GM18499 (cell line): ENCODE data around the gene RAB21.
"Not testable (repeated sequence)": the region's sequence is repeated elsewhere in the genome, so short reads cannot be mapped to it uniquely, and the experiment has no call there.

Experiments used
- ATAC-seq: cut with Tn5 transposase; IDR thresholded peaks from one replicate; pipeline ENCODE4 v1.9.1; 2021; ENCODE audit warnings: moderate number of reproducible peaks; ENCODE audit not compliant: insufficient read depth, unreplicated experiment

The RAB21 gene

DNA sequence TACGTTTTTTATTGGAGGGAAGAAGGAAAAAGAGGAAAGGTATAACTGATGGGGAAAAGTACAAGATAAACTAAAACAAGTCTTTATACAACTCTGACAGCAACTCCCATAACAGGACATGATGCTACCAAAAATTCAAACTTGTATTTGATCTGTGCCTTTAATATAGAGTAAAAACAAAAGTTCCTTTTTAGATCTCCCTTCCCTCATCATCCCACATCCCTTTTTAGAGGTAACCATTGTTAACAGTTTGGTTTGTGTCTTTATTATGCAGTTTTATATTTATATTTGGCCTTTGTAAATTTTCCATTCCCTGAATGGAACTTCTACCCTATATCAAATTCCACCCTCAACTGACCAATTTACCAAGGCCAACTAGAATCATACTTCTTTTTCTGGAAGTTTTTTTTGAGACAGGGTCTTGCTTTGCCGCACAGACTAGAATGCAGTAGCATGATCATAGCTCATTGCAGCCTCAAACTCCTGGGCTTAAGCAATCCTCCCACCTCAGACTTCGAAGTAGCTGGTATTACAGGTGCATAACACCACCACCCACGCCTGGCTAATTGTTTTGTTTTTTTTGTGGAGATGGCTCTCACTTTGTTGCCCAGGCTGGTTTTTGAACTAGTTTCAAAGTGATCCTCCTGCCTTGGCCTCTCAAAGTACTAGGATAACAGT lies 36.9 kb downstream of the RAB21 start:
- ATAC-seq, result no peak

DNA sequence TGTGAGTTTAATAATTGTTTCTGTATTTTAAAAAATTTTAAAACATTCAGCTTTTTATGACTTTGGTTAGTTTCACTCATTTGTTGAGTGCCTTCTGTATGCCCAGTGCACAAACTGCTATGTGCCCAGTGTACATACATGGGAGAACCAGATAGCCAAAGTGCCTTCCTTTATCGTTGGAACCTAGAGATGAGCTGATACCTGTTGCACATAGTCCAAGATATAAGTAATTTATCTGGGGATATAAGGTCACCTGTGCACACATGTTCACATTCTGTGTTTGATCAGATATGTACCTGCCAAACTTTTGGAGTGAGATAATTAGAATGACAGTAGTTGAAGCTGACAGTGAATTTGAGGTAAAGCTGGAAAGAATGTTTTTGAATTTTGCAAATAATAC lies 37.9 kb downstream of the RAB21 start:
- no peak for ATAC-seq

DNA sequence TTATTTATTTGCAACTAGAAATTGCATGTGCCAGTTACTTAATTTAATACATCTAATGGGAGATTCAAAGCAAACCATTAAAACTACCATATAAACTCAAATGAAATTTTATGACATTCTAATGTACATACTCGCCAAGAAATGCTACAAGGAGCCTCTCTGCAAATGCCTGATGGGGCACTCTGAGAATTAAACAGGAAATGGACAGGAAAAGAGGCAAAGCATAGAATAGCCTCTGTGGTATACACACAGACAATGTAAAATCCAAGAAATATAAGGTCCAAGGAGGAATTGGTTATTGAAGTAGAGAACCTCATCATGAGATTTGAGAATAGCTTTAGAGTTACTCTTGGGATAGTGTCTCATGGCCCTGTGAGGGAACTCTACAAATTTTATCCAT lies 41.2 kb downstream of the RAB21 start:
- ATAC-seq, result no peak

DNA sequence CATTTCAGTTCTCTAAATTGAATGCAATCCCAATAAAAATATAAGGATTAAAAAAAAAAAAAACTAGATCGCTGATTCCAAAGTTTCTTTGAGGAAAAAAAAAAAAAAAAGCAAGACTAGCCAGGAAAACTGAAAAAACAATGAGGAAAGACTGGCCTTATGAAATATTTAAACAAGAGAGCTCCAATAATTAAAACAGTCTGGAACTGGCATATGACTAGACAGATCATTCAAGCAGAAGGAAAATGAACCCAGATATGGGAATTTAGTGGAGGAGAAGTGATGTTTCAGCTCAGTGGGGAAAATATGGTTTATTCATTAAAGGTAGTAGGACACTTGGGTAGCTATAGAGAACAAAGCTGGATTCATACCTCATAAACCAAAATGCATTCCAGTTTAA lies 42.9 kb downstream of the RAB21 start:
- ATAC-seq, result no peak

DNA sequence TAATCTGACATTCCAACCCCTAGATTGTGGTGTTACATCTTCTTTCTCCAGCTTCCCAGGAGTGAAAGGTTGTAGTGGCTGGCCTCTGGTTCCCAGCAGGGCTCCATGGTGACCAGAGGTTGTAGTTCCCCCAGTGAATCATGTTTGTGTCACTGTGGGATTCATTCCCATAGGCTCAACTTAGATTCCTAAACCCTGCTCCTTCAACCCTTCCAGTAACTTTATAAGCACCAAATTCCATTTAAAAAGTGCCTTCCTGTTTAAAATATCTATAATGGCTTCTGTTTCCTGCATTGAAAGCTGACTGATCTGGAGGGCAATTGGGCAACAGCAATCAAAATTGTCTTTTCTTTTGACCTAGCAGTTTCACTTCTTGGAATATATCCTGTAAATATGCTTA lies 44.4 kb downstream of the RAB21 start:
- no peak for ATAC-seq

DNA sequence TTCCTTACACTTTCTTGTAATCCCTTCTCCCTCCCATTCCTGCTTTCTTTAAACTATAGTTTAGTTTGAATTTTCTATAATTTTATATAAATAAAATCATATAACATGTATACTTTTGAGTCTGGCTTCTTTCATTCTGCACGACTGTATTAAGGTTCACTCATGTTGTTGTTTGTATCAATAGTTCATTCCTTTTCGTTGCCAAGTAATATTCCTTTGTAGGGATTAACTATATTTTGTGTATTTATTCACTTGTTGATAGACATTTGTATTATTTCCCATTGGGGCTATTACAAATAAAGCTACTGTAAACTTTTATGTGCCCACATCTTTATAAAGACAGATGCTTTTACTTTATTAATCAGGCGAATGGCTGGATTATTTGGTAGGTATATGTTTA lies 45.5 kb downstream of the RAB21 start:
- no peak for ATAC-seq

DNA sequence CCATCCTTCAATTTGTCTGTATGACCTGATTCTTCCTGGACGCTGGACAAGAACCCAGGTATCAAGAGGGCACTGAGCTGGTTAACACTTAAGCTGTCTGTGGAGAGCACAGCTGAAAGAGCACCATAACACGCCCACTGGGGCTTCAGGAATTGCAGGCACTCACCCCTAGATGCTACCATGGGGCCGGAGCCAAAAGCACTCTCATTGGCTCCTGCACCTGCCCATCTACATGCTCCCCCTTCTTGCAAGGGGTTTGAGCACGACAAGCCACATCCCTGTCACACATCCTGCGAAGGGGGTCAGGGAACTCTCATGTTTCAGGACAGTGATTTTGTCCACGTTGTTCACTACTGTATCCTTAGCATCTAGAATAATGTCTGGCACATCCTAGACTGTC lies 49.8 kb downstream of the RAB21 start:
- ATAC-seq, result no peak

DNA sequence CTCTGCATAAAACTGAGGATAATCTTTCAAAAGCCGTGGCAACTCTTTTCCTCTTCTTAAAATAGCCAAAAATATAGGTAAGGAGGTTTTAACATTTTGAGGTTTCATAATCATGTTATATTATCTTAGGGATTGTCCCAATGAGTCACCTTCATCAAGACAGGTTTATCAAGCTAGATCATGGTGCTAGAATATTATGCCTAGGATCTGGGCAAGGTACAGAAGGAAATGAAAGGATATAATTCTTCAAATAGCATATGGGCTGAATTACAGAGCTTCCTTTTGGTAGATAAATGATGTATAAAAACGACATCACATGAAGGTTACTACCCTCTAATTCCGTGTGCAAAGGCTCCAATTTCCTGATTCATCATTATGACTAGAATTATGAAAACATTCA lies 56.3 kb downstream of the RAB21 start:
- ATAC-seq, result no peak

DNA sequence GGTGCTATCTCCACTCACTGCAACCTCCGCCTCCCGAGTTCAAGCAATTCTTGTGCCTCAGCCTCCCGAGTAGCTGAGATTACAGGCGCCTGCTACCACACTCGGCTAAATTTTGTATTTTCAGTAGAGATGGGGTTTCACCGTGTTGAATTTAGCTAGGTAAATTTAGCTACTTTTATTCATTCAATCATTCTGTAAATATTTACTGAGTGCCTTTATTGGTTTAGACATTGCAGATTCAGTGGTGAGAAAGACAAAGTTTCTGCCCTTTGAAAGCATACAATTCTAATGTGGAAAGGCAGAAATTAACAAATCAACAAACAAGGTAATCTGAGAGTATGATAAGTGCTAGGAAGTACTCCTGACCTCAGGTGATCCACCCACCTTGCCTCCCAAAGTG lies 60.6 kb downstream of the RAB21 start:
- not testable (repeated sequence) for ATAC-seq

DNA sequence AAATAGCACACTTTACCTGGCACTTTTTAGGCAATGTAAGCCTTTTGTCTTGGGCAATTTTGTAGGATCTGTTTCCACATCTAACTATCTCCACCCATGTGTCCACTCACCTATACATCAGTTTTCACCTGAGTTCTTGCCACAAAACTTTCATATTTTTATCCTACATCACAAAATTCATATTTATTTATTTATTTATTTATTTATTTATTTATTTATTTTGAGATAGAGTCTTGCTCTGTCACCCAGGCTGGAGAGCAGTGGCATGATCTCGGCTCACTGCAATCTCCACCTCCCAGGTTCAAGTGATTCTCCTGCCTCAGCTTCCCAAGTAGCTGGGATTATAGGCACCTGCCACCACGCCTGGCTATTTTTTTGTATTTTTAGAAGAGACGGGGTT lies 67.4 kb downstream of the RAB21 start:
- ATAC-seq, result not testable (repeated sequence)

DNA sequence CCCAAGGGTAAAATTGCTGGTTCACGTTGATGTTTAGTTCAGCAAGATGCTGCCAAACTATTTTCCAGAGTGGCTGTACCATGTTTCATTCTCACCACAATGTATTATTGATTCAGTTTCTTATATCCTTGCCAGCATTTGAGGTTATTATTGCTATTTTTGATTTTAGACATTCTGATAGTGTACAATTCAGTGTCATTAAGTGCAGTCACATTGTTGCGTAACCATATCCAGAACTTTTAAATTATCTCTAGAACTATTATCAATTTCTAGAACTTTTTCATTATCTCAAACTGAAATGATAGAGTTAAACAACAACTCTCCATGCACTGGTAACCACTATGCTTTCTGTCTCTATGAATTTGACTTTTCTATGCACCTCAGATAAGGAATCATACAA lies 74.2 kb downstream of the RAB21 start:
- no peak for ATAC-seq

DNA sequence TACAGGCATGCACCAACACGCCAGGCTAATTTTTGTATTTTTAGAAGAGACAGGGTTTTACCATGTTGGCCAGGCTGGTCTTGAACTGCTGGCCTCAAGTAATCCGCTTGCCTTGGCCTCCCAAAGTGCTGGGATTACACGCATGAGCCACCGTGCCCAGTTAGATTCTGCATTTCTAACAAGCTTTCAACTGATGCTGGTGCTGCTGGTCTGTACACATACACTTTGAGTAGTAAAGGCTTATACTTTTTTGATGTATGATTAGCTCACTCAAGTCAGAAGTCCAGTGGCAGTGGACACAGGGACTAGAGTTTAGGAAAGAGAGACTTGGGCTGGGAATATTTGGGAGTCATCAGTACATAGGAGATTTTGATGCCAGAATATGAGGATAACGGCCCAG lies 82.7 kb downstream of the RAB21 start:
- ATAC-seq, result no peak

DNA sequence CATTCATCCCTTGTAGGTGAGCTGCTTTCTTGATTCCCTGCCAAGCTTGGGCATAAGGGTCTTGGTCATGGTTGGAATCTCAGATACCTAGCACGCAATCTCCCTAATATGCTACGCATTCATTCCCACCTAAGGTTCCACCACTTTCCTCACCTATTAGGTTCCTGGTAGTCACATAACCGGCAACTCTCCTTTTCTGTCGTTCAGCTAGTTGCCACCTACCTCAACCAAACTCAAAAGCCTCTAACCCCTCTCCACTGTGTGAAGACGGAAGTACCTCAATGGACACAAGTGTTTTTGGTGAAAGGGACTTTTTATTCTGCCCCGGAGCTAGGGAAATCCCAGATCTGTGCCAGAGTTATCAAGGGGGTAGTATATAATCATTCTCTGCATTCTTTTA lies 83.6 kb downstream of the RAB21 start:
- ATAC-seq, result no peak

DNA sequence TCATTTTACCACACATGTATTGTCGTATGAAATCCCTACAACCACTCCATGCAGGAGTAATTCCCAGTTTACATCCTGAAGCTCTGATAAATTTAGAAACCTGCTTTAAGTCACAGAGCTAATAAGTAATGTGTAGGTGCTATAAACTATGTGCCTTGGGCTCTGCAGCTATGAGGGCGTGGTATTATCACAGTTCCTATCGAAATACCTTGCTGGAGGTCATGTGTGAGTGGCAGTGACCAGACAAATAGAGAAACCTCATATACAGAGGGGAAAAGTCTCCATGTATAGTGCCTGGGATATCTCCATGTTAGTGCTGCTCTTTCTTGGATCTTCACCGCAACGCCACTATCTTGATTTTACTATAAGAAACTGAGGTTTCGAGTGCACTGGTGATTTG lies 84.0 kb downstream of the RAB21 start:
- ATAC-seq, result no peak

DNA sequence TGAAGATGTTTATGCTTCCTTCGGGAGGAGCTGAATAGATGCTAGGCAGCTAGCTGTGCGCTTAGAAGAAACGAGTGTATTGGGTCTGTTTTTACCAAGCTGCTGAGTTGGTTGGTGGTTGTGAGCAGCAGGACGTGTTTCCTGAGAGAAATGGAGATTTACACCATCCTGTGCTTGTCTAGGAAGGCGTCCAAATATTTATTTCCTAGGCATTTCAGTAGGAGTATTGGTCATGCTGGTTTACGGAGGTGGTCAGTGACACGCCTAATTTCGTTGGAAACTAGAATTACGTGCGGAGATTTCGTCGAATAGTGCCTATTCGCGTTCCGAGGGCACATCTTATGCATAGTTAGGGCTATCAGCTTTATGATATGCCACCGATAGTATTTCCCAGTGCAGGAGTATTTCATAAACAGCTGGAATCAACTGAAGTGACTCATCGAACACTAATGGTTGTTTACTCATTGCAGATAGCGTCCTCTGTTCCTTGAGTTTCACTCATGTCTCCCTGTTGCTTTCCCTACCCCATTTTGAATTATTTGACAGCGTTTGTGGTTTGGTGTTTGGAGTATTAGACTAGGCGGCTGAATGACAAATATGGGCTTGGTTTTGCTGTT lies 85.7 kb downstream of the RAB21 start:
- ATAC-seq, result peak; percentile 13

DNA sequence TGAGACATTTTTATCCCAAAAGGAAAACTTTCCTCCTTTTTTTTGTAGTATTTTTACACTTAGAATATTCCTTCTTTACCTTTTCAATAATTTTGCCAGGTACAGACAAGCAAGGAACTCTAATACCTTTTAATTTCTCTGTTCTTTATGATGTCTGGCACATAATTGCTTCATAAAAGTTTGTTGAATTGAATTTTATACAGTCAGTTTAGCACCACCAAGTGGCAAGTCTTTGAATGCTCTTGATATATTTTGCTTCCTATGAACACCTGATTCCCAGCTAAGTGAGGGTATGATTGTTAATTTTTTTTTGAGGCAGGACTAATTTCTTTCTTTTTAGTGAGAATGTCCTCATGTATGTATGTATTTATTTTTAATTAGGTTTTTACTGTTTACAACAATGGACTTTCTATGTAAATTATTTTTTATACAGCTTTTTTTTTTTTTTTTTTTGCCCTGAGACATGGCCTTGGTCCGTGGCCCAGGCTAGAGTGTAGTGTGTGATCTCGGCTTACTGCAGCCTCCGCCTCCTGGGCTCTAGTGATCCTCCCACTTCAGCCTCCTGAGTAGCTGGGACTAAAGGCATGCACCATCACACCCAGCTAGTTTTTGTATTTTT lies 91.8 kb downstream of the RAB21 start:
- ATAC-seq, result no peak

DNA sequence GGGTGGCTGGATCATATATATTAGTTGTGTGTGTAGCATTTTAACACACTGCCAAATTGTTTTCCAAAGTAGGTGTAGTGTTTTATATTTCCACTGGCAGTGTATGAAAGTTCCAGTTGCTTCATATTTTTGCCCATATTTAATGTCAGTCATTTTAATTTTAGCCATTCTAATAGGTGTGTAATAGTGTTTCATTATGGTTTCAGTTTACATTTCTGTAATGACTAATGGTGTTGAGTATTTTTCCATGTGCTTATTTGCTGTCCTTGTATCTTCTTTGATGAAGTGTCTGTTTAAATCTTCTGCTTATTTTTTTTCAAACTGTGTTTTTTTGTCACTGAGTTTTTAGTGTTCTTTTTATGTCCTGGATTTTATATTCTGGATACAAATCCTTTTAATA lies 93.5 kb downstream of the RAB21 start:
- ATAC-seq, result no peak

DNA sequence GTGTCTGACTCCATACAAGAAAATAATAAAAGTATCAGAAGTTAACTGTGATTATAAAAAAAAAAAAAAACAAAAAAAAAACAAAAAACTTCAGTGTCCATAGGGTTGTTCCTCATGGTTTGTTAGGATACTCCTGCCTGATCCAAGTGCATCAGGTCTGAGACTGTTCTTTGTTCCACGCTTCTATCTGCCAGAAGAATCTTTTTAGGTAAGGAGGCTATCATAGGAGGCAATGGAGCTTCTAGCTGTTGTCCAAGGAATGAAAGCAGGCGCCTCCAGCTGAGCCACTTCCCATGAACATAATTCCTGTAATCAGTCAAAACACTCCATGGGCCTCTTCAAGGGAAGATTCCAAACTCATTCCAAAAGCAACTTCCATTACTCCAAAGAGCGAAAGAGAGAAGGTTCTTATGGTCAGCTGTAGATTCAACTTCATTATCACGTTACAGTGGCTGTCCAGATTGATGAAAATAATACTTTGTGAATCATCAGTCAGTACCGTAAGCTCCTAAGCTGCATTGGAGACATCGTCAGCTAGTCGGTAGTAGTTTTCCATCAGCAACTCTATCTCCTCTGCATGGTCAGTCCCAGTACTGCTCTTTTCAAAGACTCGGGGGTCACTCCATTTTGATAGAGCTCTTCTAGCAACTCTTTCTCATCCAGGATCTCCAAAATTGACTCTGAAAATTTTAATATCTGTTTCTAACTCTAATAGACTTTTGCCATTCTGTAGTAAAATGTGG lies 94.6 kb downstream of the RAB21 start:
- ATAC-seq, result no peak
